GM23338 (cell line): ENCODE results near the gene ASAP2. TPM values are rescaled to one million over a fixed set of nuclear protein-coding genes. Genes with fewer than 3 reads are reported as not detected.

Experiments used
- ATAC-seq: fragments of 200-7000 bp; cut with Tn5 transposase; 3 replicates; pipeline ENCODE4 v1.9.1; 2020
- DNase-seq: peaks from one replicate; pipeline ENCODE4 v3.0.0-alpha.2; 2015; ENCODE audit warnings: low spot score
- H2AFZ ChIP-seq: fragments of 200-600 bp; sonication (generic); 2 replicates; pipeline ENCODE4 v1.8.0; 2016; ENCODE audit warnings: antibody characterized with exemption, mild to moderate bottlenecking, moderate library complexity
- H3F3A ChIP-seq: fragments of 200-600 bp; sonication (generic); replicated peaks from 2 replicates; pipeline ENCODE4 v1.8.0; 2017; ENCODE audit warnings: antibody characterized with exemption, mixed run types, low read depth
- H3K27ac ChIP-seq: fragments of 200-600 bp; sonication (generic); 2 replicates; pipeline ENCODE4 v1.6.1; 2016; ENCODE audit warnings: low read depth
- H3K27me3 ChIP-seq: fragments of 200-600 bp; sonication (generic); 2 replicates; pipeline ENCODE4 v1.8.0; 2016; ENCODE audit warnings: mild to moderate bottlenecking, mixed run types, moderate library complexity; ENCODE audit not compliant: insufficient read depth
- H3K36me3 ChIP-seq: fragments of 200-600 bp; sonication (generic); 2 replicates; pipeline ENCODE4 v1.8.0; 2016; ENCODE audit warnings: mild to moderate bottlenecking; ENCODE audit not compliant: insufficient read depth
- H3K4me1 ChIP-seq: fragments of 200-600 bp; sonication (generic); 2 replicates; pipeline ENCODE4 v1.8.0; 2016; ENCODE audit warnings: mild to moderate bottlenecking, moderate library complexity; ENCODE audit not compliant: insufficient read depth
- H3K4me2 ChIP-seq: fragments of 200-600 bp; sonication (generic); 2 replicates; pipeline ENCODE4 v1.7.1; 2017; ENCODE audit warnings: mixed run types
- H3K4me3 ChIP-seq: fragments of 200-600 bp; sonication (generic); 2 replicates; pipeline ENCODE4 v1.6.1; 2016; ENCODE audit warnings: mixed run types
- H3K79me2 ChIP-seq: fragments of 200-600 bp; sonication (generic); replicated peaks from 2 replicates; pipeline ENCODE4 v1.8.0; 2017; ENCODE audit warnings: mild to moderate bottlenecking; ENCODE audit not compliant: insufficient read depth
- H3K9me2 ChIP-seq: fragments of 200-600 bp; sonication (generic); 2 replicates; pipeline ENCODE4 v1.8.0; 2017; ENCODE audit not compliant: insufficient read depth
- H4K20me1 ChIP-seq: fragments of 200-600 bp; sonication (generic); replicated peaks from 2 replicates; pipeline ENCODE4 v1.8.0; 2017; ENCODE audit warnings: mild to moderate bottlenecking; ENCODE audit not compliant: insufficient read depth
- H3K27ac Mint-ChIP-seq: 2 replicates; pipeline ENCODE4 v1.8.0; 2020; ENCODE audit warnings: inconsistent platforms, mild to moderate bottlenecking, moderate library complexity, mixed read lengths
- H3K27me3 Mint-ChIP-seq: 3 replicates; pipeline ENCODE4 v1.8.0; 2022; ENCODE audit warnings: low read depth, mild to moderate bottlenecking, moderate library complexity, mixed read lengths, inconsistent platforms; ENCODE audit not compliant: insufficient read depth, poor library complexity
- H3K36me3 Mint-ChIP-seq: 3 replicates; pipeline ENCODE4 v1.8.0; 2021; ENCODE audit warnings: low read depth, mild to moderate bottlenecking, inconsistent platforms, moderate library complexity, mixed read lengths
- H3K4me1 Mint-ChIP-seq: 3 replicates; pipeline ENCODE4 v1.8.0; 2020; ENCODE audit warnings: mild to moderate bottlenecking, inconsistent platforms, mixed read lengths
- H3K4me3 Mint-ChIP-seq: 3 replicates; pipeline ENCODE4 v1.8.0; 2021; ENCODE audit warnings: moderate library complexity, mild to moderate bottlenecking, inconsistent platforms, mixed read lengths
- H3K9me3 Mint-ChIP-seq: 3 replicates; pipeline ENCODE4 v1.8.0; 2020; ENCODE audit warnings: moderate library complexity, mild to moderate bottlenecking, inconsistent platforms, mixed read lengths
- EZH2 ChIP-seq: fragments of 200-600 bp; sonication (generic); IDR thresholded peaks from one replicate; pipeline ENCODE4 v1.8.0; 2017; ENCODE audit warnings: antibody characterized with exemption, mild to moderate bottlenecking, low read depth; ENCODE audit not compliant: unreplicated experiment
- JUNB ChIP-seq: IDR thresholded peaks from one replicate; pipeline ENCODE4 v1.6.1; 2016; ENCODE audit warnings: antibody characterized with exemption; ENCODE audit not compliant: unreplicated experiment
- POLR2AphosphoS5 ChIP-seq: IDR thresholded peaks from 2 replicates; pipeline ENCODE4 v1.6.1; 2016; ENCODE audit warnings: antibody characterized with exemption, low read depth
- ZNF114 ChIP-seq: fragments of 250-450 bp; sonication (Bioruptor Pico); IDR thresholded peaks from 2 replicates; pipeline ENCODE4 v1.5.0; 2020; ENCODE audit warnings: mild to moderate bottlenecking, moderate library complexity
- polyA plus RNA-seq: library from polyadenylated mRNA; unstranded; fragments of >200 nt; fragmentation: Nextera tagmentation; extraction: Ambion mirVana; gene quantifications from 2 replicates; pipeline ENCODE4 v1.2.1, GENCODE V29; 2016
- total RNA-seq: library from RNA; depleted of rRNA; stranded (reverse); fragments of >200 nt; shearing (Covaris generic); gene quantifications from 2 replicates; pipeline ENCODE4 v1.2.3, GENCODE V29; 2014
- TF ChIP-seq, protein P1 (sequence below): IDR thresholded peaks from one replicate; pipeline ENCODE4 v1.6.1; 2018; ENCODE audit warnings: antibody characterized with exemption; ENCODE audit not compliant: unreplicated experiment
- TF ChIP-seq, protein P2 (sequence below), 2 experiments: fragments of 200-600 bp in 1 of 2; sonication (generic) in 1 of 2; conservative IDR thresholded peaks; 2 replicates each; pipeline versions ENCODE4 v1.5.1 to v1.6.1; 2016 to 2017; ENCODE audit warnings: antibody characterized with exemption in 2 of 2, low read depth in 2 of 2, mild to moderate bottlenecking in 2 of 2, moderate library complexity in 1 of 2
- TF ChIP-seq, protein P3 (sequence below): IDR thresholded peaks from 2 replicates; pipeline ENCODE4 v1.6.1; 2016; ENCODE audit warnings: antibody characterized with exemption

ASAP2 gene
- total and polyA plus RNA-seq, 2 experiments from 2014 or later, result 2.6 to 15.6 TPM

DNA sequence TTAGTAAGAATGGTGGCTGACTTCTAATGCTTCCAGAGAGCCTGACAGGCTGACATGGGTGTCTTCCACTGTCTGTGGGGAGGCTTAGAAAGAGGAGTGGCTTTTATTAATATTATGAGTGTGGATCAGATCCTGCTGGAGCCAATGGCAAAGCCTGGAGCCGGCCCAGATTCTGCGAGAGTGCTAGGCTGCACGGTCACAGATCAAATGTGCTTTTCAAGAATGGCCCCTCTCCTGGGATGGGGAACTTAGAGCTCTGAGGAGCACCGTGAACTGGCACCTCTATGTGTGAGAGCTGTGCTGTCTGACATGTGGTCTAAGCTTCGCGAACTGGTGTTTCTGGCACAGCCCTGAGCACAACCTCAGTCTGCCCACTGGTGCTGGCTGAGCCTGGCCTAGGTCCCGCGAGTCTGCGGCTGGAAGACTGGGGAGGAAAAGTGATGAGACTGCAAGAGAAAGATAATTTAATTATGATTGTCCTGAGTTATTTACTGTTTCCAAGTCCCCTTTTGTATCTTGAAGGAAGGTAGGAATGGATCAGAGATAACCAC, 70.4 kb downstream of the ASAP2 start:
- peak overlapping the region; percentile 71 for H3K27ac Mint-ChIP-seq

DNA sequence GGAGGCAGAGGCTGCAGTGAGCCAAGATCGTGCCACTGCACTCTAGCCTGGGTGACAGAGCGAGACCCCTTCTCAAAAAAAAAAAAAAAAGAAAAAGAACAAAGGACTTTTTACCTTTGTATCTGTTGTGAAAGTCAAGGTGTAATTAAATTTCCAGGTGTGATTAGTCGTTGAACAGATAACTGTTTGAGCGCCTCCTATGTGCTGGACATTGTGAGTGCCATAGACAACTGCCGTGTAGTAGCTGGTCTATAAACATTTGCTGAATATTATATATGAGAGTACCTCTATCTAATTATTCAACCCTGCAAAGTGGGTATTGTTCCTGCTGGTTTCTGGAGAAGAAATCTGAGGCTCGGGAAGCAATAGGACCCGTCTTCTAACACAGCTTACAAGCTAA, 71.8 kb downstream of the ASAP2 start:
- Histone ChIP-seq H3K9me2 (no peaks in the 10 kb centered on the region), H3K79me2 (peaks cover 27% of the 10 kb centered on the region), H3K36me3 (no peaks in the 10 kb centered on the region), H3K4me1 (peaks cover 21% of the 10 kb centered on the region), H3K4me2 (no peak overlapping the region), H3K27me3 (no peaks in the 10 kb centered on the region), H3K4me3 (no peak overlapping the region), H2AFZ (no peak overlapping the region), H4K20me1 (peaks cover 5% of the 10 kb centered on the region), H3K27ac (no peak overlapping the region), H3F3A (0 out of 2 replicates have a peak, but pooled peaks cover 3% of the 10 kb centered on the region)
- Mint-ChIP-seq H3K27me3 (peaks cover 7% of the 10 kb centered on the region), H3K9me3 (no peaks in the 10 kb centered on the region), H3K27ac (peak overlapping the region; percentile 63; the same call in 1 of the 2 replicates), H3K4me1 (peaks cover 49% of the 10 kb centered on the region), H3K4me3 (no peak overlapping the region), H3K36me3 (no peaks in the 10 kb centered on the region; the same call in 2 of the 3 replicates)
- DNase-seq, result no peak
- no peak for ATAC-seq
- no peak for TF ChIP-seq ZNF114
- TF ChIP-seq EZH2, result no peak
- TF ChIP-seq, protein P1, sequence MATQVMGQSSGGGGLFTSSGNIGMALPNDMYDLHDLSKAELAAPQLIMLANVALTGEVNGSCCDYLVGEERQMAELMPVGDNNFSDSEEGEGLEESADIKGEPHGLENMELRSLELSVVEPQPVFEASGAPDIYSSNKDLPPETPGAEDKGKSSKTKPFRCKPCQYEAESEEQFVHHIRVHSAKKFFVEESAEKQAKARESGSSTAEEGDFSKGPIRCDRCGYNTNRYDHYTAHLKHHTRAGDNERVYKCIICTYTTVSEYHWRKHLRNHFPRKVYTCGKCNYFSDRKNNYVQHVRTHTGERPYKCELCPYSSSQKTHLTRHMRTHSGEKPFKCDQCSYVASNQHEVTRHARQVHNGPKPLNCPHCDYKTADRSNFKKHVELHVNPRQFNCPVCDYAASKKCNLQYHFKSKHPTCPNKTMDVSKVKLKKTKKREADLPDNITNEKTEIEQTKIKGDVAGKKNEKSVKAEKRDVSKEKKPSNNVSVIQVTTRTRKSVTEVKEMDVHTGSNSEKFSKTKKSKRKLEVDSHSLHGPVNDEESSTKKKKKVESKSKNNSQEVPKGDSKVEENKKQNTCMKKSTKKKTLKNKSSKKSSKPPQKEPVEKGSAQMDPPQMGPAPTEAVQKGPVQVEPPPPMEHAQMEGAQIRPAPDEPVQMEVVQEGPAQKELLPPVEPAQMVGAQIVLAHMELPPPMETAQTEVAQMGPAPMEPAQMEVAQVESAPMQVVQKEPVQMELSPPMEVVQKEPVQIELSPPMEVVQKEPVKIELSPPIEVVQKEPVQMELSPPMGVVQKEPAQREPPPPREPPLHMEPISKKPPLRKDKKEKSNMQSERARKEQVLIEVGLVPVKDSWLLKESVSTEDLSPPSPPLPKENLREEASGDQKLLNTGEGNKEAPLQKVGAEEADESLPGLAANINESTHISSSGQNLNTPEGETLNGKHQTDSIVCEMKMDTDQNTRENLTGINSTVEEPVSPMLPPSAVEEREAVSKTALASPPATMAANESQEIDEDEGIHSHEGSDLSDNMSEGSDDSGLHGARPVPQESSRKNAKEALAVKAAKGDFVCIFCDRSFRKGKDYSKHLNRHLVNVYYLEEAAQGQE, result no peak
- TF ChIP-seq, protein P2, sequence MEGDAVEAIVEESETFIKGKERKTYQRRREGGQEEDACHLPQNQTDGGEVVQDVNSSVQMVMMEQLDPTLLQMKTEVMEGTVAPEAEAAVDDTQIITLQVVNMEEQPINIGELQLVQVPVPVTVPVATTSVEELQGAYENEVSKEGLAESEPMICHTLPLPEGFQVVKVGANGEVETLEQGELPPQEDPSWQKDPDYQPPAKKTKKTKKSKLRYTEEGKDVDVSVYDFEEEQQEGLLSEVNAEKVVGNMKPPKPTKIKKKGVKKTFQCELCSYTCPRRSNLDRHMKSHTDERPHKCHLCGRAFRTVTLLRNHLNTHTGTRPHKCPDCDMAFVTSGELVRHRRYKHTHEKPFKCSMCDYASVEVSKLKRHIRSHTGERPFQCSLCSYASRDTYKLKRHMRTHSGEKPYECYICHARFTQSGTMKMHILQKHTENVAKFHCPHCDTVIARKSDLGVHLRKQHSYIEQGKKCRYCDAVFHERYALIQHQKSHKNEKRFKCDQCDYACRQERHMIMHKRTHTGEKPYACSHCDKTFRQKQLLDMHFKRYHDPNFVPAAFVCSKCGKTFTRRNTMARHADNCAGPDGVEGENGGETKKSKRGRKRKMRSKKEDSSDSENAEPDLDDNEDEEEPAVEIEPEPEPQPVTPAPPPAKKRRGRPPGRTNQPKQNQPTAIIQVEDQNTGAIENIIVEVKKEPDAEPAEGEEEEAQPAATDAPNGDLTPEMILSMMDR (conservative IDR thresholded peaks at IDR 0.05; ENCODE audit: low read depth in 2 of 2), result peak; percentile 36 to 41

More for the DNA sequence above, 70.4 kb downstream of the ASAP2 start:
- ATAC-seq (no peak; the same call in 2 of the 3 replicates), DNase-seq (no peak)
- Histone ChIP-seq H3K79me2 (peaks cover 42% of the 10 kb centered on the region), H3K4me2 (no peak overlapping the region), H4K20me1 (peaks cover 5% of the 10 kb centered on the region), H3F3A (0 out of 2 replicates have a peak, but pooled peaks cover 3% of the 10 kb centered on the region), H2AFZ (no peak overlapping the region), H3K4me3 (no peak overlapping the region), H3K27me3 (no peaks in the 10 kb centered on the region), H3K9me2 (no peaks in the 10 kb centered on the region), H3K4me1 (peaks cover 24% of the 10 kb centered on the region), H3K36me3 (no peaks in the 10 kb centered on the region), H3K27ac (0 out of 2 replicates have a peak overlapping the region, but pooled peaks have one; percentile 14)
- Mint-ChIP-seq H3K27me3 (peaks cover 7% of the 10 kb centered on the region), H3K4me1 (peaks cover 47% of the 10 kb centered on the region), H3K9me3 (no peaks in the 10 kb centered on the region), H3K4me3 (no peak overlapping the region), H3K36me3 (no peaks in the 10 kb centered on the region; the same call in 1 of the 3 replicates)
- TF ChIP-seq, protein P2 (conservative IDR thresholded peaks at IDR 0.05; ENCODE audit: low read depth in 2 of 2), result no peak
- TF ChIP-seq JUNB, result no peak
- TF ChIP-seq POLR2AphosphoS5, result no peak
- TF ChIP-seq, protein P3, sequence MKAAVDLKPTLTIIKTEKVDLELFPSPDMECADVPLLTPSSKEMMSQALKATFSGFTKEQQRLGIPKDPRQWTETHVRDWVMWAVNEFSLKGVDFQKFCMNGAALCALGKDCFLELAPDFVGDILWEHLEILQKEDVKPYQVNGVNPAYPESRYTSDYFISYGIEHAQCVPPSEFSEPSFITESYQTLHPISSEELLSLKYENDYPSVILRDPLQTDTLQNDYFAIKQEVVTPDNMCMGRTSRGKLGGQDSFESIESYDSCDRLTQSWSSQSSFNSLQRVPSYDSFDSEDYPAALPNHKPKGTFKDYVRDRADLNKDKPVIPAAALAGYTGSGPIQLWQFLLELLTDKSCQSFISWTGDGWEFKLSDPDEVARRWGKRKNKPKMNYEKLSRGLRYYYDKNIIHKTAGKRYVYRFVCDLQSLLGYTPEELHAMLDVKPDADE, result no peak
- no peak for TF ChIP-seq ZNF114
